Epithelial cell of proximal tubule (primary cell): ENCODE data around the gene PTPRK. TPM values are rescaled to one million over a fixed set of nuclear protein-coding genes. Genes with fewer than 3 reads are reported as not detected.
A peak's percentile ranks its signal among the peaks of the same experiment; 100 is the strongest.

Experiments used
- DNase-seq: peaks from one replicate; pipeline ENCODE4 v3.0.0-alpha.2; 2011; ENCODE audit warnings: low read depth
- H3K4me3 ChIP-seq: 2 replicates; pipeline ENCODE4 v1.5.1; 2011; ENCODE audit warnings: low read depth, mild to moderate bottlenecking, low read length
- total RNA-seq: library from RNA; depleted of rRNA; stranded (reverse); fragments of >200 nt; gene quantifications from 2 replicates; pipeline ENCODE4 v1.2.3, GENCODE V29; 2015
- TF ChIP-seq, protein P1 (sequence below): conservative IDR thresholded peaks from 2 replicates; pipeline ENCODE4 v1.5.1; 2012; ENCODE audit warnings: low read depth, mild to moderate bottlenecking, low read length

Gene PTPRK
- total RNA-seq, 1 donor from 2014 or later, result 42.5 TPM

DNA sequence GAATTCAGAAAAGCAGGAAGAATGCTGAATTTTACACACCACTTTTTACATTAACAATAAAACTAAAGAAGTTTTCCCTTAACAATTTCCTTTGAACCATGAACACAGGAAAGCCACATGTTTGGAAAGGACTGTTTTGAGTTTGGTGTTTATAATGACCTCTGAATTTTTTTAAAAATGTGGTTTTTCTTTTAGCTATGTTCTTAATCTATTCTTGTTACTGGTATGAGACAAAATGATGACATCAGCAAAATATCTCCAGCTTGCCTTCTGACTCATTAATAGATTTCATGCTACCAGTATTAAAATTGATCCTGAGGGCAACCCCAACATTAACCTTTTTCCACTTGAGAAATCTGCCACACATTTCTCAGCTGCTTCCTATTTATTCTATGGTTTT, 402.0 kb downstream of the PTPRK start:
- TF ChIP-seq, protein P1, sequence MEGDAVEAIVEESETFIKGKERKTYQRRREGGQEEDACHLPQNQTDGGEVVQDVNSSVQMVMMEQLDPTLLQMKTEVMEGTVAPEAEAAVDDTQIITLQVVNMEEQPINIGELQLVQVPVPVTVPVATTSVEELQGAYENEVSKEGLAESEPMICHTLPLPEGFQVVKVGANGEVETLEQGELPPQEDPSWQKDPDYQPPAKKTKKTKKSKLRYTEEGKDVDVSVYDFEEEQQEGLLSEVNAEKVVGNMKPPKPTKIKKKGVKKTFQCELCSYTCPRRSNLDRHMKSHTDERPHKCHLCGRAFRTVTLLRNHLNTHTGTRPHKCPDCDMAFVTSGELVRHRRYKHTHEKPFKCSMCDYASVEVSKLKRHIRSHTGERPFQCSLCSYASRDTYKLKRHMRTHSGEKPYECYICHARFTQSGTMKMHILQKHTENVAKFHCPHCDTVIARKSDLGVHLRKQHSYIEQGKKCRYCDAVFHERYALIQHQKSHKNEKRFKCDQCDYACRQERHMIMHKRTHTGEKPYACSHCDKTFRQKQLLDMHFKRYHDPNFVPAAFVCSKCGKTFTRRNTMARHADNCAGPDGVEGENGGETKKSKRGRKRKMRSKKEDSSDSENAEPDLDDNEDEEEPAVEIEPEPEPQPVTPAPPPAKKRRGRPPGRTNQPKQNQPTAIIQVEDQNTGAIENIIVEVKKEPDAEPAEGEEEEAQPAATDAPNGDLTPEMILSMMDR, result no peak
- H3K4me3 ChIP-seq, result no peak overlapping the region
- DNase-seq, result no peak

DNA sequence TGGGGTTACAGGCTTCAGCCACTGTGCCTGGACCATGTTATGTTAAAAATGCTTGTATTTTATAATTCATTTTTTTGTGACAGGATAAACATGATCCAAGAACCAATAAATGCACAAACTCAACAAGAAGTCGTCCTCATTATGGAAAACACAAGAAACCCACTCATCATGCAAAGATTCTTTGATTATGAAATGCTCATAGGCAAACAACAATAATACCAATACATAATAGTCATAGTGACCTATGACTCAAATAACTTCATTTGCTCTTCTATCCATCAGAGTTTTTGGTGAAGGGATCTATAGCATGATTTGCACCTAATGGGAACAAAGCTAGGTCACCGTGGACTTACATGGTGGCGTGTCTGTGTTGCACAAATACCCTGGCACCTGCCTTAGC, 402.5 kb downstream of the PTPRK start:
- DNase-seq, result no peak
- no peak overlapping the region for H3K4me3 ChIP-seq
- TF ChIP-seq, protein P1, result no peak

DNA sequence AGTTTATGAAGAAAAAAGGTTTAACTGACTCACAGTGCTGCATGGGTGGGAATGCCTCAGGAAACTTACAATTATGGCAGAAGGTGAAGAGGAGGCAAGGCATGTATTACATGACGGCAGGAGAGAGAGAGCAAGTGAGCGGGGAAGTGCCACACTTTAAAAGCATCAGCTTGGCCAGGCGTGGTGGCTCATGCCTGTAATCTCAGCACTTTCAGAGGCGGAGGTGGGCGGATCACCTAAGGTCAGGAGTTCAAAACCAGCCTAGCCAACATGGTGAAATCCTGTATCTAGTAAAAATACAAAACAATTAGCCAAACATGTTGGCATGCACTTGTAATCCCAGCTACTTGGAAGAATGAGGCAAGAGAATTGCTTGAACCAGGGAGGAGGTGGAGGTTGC, 406.2 kb downstream of the PTPRK start:
- TF ChIP-seq, protein P1, result no peak
- DNase-seq, result no peak
- H3K4me3 ChIP-seq, result no peak overlapping the region

DNA sequence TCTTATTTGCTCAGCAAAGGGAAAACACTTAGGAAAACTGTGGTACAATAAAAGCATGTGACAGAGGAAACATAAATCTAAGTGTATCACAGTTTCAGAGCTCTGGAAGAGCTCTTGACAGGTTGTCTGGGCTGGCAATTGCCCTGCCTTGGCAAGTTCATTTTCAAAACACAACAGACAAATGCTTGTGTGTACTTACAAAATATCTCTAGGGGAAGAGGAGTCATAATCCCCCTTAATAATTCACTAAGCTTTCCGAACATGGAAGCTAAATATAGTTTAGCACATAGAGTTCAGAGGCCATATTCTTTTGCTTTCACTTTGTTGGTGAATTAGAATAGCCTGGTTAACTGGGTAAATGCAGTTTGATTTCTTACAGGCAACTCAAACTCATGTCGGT, 407.9 kb downstream of the PTPRK start:
- peak overlapping the region; percentile 32 for H3K4me3 ChIP-seq
- TF ChIP-seq, protein P1, result no peak
- no peak for DNase-seq

DNA sequence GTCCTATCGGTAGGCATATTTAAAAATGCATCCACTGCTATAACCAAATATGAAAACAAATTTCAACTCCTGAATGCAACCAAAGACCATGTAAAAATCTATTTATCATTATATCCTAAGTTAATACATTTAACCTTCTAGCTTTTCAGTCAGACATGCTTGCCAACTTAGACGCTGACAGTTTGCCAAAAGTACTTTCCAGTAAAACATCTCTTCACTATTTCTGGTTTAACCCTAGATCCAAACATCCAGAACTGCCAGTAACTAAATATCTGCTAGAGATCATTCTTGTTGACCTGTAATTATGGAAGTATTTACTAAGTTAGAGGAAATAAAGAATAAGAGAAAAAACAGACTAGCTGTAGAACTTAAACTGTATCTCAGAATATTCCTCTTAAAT, 409.3 kb downstream of the PTPRK start:
- no peak for DNase-seq
- TF ChIP-seq, protein P1, result no peak
- H3K4me3 ChIP-seq, result no peak overlapping the region

DNA sequence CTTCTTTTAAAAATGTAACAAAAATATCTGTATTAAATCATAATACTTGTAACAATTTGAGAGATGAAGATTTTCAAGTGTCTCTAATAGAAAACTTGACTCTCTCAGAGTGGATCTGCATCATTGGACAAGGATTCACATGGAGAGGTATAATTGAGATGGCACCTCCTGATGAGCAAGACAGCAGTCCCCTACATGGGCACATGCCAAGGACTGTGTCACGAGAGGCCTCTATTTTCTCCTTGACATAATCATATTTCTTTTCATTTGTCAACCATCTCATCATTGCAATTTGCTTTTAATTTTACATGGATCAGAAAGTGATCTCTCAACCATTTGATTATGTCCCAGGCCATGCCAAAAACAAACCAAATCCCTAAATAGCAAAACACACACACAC, 412.7 kb downstream of the PTPRK start:
- no peak for DNase-seq
- TF ChIP-seq, protein P1, result no peak
- H3K4me3 ChIP-seq, result no peak overlapping the region

DNA sequence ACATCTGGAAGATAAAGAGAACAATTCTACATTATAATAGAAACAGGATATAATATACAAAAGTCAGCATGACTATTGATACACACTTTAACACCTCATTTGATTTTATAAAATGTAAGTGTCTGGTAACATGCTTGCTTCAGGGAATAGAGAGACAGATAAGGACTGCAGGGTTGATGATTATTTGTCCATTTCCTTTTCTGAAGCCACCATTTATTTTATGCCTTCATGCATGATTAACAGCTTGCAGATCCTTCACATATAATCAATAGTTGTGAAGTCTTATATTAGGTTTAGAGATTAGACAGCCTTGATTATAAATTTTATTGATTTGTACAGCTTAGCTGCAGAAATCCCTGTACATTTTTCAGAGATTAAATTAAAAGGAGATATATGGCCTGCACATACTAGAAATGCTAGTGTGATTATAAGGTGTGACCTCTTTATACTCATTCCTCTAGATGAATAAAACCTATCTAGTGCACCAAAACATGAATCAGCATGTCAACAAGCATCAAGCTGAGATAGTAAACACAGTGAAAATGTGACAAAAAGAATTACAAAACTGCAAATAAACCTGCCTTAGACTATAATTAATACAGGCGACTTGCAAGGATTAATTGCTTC, 420.7 kb downstream of the PTPRK start:
- no peak for DNase-seq
- no peak overlapping the region for H3K4me3 ChIP-seq
- TF ChIP-seq, protein P1, result no peak
